ENCODE data around the gene EMSY.

Gene EMSY

DNA sequence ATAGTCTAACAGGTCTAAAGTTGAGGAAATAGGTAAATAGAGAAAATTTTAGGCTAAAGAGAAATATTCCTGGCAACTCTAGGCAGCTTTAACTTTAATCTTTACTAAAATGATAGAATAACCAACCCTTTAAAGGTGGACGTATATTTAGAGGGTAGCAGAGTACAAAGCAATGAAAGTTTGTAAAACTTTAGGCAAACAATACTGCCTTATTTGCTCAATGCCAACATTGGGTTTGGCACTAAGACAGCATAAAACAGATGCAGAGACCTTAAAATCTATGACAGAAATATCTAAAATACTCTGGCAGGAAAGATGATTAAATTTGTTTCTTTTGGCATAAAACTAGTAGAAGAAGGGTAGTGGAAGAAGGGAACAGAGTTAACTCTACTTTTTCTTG is 70.7 kb downstream of the EMSY start:
- Histone ChIP-seq H3K9me2 (replicated peaks; ENCODE audit: insufficient read depth, low read length) (no peaks in the 10 kb centered on the region), H3K4me3 (ENCODE audit: insufficient read depth, low read length, poor library complexity, severe bottlenecking) (no peak overlapping the region), H3K4me2 (ENCODE audit: low read depth, low read length, poor library complexity, severe bottlenecking) (no peak overlapping the region), H3K27me3 (ENCODE audit: low read length) (no peaks in the 10 kb centered on the region), H3K36me3 (ENCODE audit: low read length) (peaks cover 21% of the 10 kb centered on the region; the same call in 1 of the 2 replicates), H3K9me3 (ENCODE audit: insufficient read depth, low read length) (no peaks in the 10 kb centered on the region), H3K9ac (ENCODE audit: low read length) (no peak overlapping the region), H3K79me2 (ENCODE audit: insufficient read depth, low read length) (no peaks in the 10 kb centered on the region), H3F3A (ENCODE audit: insufficient read depth) (peaks cover 9% of the 10 kb centered on the region), H4K20me1 (ENCODE audit: low read depth, low read length) (0 out of 2 replicates have a peak, but pooled peaks cover 5% of the 10 kb centered on the region), H2AFZ (ENCODE audit: low read depth, low read length, severe bottlenecking) (no peak overlapping the region), H3K27ac (ENCODE audit: low read depth, low read length) (no peak overlapping the region)
- TF ChIP-seq EZH2phosphoT487 (conservative IDR thresholded peaks at IDR 0.05; ENCODE audit: low read length) (no peak), CTCF (IDR thresholded peaks at IDR 0.05; ENCODE audit: insufficient read depth, low read length, poor library complexity, severe bottlenecking) (no peak)

GRCh38 chr11:76523147-76523546 is 78.3 kb downstream of the EMSY start:
- Histone ChIP-seq H3K36me3 (ENCODE audit: low read length) (peaks cover 11% of the 10 kb centered on the region; the same call in 1 of the 2 replicates), H3K27ac (ENCODE audit: low read depth, low read length) (no peak overlapping the region)
- TF ChIP-seq CTCF (IDR thresholded peaks at IDR 0.05; ENCODE audit: insufficient read depth, low read length, poor library complexity, severe bottlenecking): no peak
- TF ChIP-seq EZH2phosphoT487 (conservative IDR thresholded peaks at IDR 0.05; ENCODE audit: low read length): no peak

DNA sequence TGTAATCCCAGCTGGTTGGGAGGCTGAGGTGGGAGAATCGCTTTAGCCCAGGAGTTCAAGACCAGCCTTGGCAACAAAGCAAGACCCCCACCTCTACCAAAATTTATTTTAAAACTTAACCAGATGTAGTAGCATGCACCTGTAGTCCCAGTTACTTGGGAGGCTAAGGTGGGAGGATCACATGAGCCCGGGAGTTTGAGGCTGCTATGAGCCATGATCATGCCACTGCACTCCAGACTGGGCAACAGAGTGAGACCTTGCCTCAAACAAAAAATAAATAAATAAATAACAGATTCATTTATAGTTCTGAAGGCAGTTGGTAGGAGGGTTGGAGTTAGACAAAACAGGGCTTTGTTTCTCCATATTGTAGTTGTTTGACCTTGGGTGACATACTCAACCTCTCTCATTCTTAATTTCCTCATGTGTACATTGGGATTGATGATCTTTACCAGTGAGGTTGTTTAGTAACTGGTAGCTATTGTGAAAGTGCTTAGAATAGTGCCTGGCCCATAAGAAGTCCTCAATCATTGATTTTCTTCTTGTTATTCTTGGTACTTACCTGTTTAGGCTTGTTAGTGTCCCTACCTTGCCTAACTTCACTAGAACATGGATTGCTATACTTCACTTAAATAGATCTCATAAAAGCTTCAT is 79.1 kb downstream of the EMSY start:
- Histone ChIP-seq H3K9me2 (replicated peaks; ENCODE audit: insufficient read depth, low read length) (no peaks in the 10 kb centered on the region), H3K9ac (ENCODE audit: low read length) (no peak overlapping the region), H3K9me3 (ENCODE audit: insufficient read depth, low read length) (no peaks in the 10 kb centered on the region), H3K79me2 (ENCODE audit: insufficient read depth, low read length) (no peaks in the 10 kb centered on the region), H3K27ac (ENCODE audit: low read depth, low read length) (no peak overlapping the region), H3K4me2 (ENCODE audit: low read depth, low read length, poor library complexity, severe bottlenecking) (no peak overlapping the region), H2AFZ (ENCODE audit: low read depth, low read length, severe bottlenecking) (no peak overlapping the region), H3F3A (ENCODE audit: insufficient read depth) (no peaks in the 10 kb centered on the region), H3K36me3 (ENCODE audit: low read length) (peaks cover 13% of the 10 kb centered on the region; the same call in 1 of the 2 replicates), H3K27me3 (ENCODE audit: low read length) (no peaks in the 10 kb centered on the region), H3K4me3 (ENCODE audit: insufficient read depth, low read length, poor library complexity, severe bottlenecking) (no peak overlapping the region), H4K20me1 (ENCODE audit: low read depth, low read length) (no peaks in the 10 kb centered on the region)
- TF ChIP-seq EZH2phosphoT487 (conservative IDR thresholded peaks at IDR 0.05; ENCODE audit: low read length) (no peak), CTCF (IDR thresholded peaks at IDR 0.05; ENCODE audit: insufficient read depth, low read length, poor library complexity, severe bottlenecking) (no peak)

More at GRCh38 chr11:76523147-76523546, 78.3 kb downstream of the EMSY start:
- Histone ChIP-seq H3K27me3 (ENCODE audit: low read length) (no peaks in the 10 kb centered on the region), H4K20me1 (ENCODE audit: low read depth, low read length) (no peaks in the 10 kb centered on the region), H3K9me3 (ENCODE audit: insufficient read depth, low read length) (no peaks in the 10 kb centered on the region), H3K4me2 (ENCODE audit: low read depth, low read length, poor library complexity, severe bottlenecking) (no peak overlapping the region), H3K9me2 (replicated peaks; ENCODE audit: insufficient read depth, low read length) (no peaks in the 10 kb centered on the region), H3K9ac (ENCODE audit: low read length) (no peak overlapping the region), H3K4me3 (ENCODE audit: insufficient read depth, low read length, poor library complexity, severe bottlenecking) (no peak overlapping the region), H3K79me2 (ENCODE audit: insufficient read depth, low read length) (no peaks in the 10 kb centered on the region), H3F3A (ENCODE audit: insufficient read depth) (no peaks in the 10 kb centered on the region), H2AFZ (ENCODE audit: low read depth, low read length, severe bottlenecking) (no peak overlapping the region)

Measured in SU-DHL-6 (cell line).